NCI-H345 treated with DMSO at 0.1 percent for 48 hours (cell line): ENCODE data around the gene GOPC.
"Not testable (repeated sequence)": the region's sequence is repeated elsewhere in the genome, so short reads cannot be mapped to it uniquely, and the experiment has no call there.

Experiments
- DNase-seq: peaks from one replicate; lab custom pipeline; 2025; ENCODE audit not compliant: unreplicated experiment; lab: John Stamatoyannopoulos, UW

The GOPC gene

DNA sequence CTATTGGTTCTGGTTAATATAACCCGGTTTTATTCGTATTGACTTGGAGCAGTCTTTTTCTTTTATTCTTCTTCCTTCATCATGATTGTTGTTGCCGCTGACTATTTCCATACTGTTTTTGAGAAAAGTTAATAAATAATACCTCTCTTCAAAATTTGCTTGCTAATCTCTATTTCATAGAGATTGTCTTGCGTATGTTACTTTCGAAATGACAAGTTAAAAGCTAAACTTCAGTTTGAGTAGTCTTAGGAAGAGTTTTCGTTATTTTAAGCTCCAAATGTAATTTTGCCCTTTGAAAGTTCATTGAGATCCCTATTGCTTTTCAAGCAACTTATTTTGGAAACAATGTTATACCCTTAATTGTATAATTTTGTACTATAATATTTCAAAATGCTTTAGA, 83.4 kb downstream of the GOPC start:
- DNase-seq: no peak

DNA sequence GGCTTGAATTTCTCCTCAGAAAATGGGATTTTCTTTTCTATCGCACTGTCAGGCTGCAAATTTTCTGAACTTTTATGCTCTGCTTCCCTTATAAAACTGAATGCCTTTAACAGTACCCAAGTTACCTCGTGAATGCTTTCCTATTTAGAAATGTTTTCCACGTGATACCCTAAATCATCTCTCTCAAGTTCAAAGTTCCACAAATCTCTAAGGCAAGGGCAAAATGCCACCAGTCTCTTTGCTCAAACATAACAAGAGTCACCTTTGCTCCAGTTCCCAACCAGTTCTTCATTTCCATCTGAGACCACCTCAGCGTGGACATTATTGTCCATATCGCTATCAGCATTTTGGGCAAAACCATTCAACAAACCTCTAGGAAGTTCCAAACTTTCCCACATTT, 84.3 kb downstream of the GOPC start:
- not testable (repeated sequence) for DNase-seq

DNA sequence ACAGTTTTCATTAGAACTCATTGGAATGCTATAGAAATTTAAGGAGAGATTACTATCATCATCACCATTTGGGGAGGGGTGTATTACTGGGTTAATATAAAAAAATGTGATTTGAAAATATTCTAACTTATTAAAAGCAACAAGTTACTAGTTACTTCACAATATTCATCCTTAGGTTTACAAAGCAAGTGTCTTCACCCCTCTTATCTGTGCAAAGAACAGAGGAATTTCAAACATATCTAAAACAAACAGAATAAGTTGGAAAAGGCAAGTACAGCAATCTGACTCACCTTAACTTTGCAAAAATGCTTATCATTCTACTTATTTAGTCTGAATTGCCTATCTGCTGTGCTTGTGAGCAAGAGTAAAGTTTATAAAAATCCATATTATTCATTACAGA, 87.0 kb downstream of the GOPC start:
- DNase-seq: no peak

DNA sequence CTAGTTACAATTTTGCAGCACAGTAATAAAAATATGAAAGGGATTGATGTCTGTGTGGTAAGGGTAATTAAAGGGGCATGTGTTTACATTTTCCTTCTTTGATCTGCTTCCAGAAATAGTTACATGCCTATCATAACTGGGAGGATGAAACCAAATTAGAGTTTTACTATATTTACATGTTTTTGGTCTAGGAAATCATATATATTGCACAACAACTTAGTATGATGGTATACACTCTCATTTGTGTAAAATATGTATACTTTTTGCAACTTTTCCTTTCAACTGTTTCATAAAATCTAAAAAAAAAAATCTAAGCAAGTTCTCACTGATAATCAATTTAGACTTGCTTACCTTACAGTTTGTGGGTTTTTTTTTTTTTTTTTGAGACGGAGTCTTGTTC, 87.7 kb downstream of the GOPC start:
- DNase-seq: no peak

DNA sequence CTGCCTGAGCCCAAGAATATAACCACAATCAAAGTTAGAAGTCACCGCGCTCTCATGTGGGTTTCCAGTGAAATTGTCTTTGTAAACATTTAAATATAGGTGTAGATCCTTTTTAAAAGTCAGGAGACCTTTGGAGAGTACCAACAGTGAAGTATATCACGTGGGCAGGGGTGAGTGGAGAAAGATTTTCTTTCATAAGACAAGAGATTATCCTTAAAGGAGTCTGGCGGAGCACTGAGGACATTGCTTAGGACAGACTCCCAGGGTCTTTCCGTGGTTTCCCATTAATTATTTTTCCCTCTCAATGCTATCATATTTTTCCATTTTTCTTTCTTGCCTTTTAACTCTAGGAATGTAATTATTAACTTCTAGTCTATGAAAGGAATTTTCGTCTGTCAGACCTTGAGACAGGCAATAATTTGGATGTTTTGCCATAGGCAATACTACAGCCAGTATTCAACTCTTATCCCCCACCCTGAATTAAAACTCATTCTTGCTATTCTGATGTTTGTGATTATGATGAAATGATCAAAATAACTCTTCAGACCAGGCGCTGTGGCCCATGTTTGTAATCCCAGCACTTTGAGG, 88.4 kb downstream of the GOPC start:
- no peak for DNase-seq

DNA sequence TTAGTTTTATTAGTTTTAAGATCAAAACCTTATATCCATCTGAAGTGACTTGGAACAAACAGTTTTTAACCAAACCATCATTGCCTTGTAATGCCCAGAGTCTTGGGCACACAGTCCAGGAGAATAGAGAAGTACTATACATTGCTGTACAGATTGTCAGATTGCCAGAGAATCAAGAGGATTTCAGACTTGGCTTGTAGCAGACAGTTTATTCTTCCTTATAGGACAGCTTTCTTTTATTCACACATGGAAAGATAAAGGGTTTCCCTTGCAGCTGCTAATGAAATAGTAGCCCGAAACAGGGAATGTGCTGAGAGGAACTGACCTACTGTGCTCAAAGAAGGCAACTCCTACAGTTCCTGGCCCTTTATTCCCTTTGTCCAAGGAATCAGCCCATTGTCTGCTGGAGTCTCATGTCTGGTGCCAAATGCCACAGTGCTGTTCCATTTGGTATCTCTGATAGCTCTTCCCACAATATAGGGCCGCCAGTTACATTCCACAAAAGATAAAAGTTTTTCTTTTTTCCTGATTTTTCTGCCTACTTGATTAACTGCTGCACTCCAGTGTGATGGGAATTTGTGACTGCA, 89.2 kb downstream of the GOPC start:
- DNase-seq: no peak

DNA sequence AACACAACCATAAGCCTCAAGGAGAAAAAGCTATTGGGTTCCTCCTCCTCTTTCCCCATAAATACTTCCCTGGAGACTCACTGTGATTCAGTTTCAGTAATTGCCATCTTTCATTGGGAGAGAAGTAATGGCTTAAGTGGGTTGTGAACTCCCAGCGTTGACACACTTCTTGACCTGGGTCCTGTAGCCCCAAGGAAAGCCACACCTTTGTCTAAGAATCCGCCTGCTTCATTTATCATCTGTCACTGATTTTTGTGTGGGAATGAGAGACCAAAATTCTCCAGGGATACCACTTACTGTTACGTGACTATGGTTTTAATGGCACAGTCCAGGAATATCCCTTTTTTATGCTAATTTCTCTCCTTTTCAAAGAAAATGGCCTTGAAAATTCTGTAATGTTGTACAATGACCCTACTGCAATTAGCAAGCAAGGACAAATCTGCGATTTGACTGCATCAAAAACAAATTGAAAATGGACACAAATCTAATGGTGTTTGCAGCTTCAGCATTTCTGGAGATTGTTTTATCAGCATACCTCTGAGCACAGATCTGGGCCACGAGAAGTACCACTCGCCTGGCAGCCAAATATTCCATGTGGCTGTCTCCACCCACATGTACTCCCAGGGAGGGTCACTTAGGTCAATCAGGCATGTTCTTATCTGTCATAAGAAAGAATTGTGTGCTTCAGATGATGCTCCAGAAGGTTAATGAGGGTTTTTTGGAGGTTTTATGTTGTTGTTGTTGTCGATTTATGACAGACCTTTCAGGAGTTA, 90.1 kb downstream of the GOPC start:
- DNase-seq: no peak
